Vagina (tissue), 2 donors: ENCODE data around the gene CA4. TPM values are rescaled to one million over a fixed set of nuclear protein-coding genes. Genes with fewer than 3 reads are reported as not detected.

Source experiments
- DNase-seq, 2 donors: peaks; one replicate each; pipeline ENCODE4 v3.0.0-alpha.2; 2017; ENCODE audit errors: extremely low spot score in 2 of 2
- H3K27ac ChIP-seq: fragments of 200-600 bp; sonication (generic); one replicate; pipeline ENCODE4 v1.5.1; 2019
- H3K27me3 ChIP-seq: fragments of 200-600 bp; sonication (generic); one replicate; pipeline ENCODE4 v1.5.1; 2019
- H3K36me3 ChIP-seq, 2 donors: fragments of 200-600 bp; sonication (generic); one replicate each; pipeline ENCODE4 v1.5.1; 2017 to 2019
- H3K4me1 ChIP-seq: fragments of 200-600 bp; sonication (generic); one replicate; pipeline ENCODE4 v1.5.1; 2019
- H3K4me3 ChIP-seq, 2 donors: fragments of 200-600 bp; sonication (generic); 1 replicate in 1 of 2; 2 replicates in 1 of 2; pipeline ENCODE4 v1.5.1; 2016 to 2019
- H3K9me3 ChIP-seq: fragments of 200-600 bp; sonication (generic); one replicate; pipeline ENCODE4 v1.5.1; 2019
- CTCF ChIP-seq, 3 experiments: fragments of 450-650 bp in 2 of 3; fragments of 200-600 bp in 1 of 3; sonication (generic) in 1 of 3; IDR thresholded peaks; one replicate each; pipeline ENCODE4 v1.5.1; 2017 to 2019; ENCODE audit warnings: antibody characterized with exemption in 3 of 3, mild to moderate bottlenecking in 2 of 3, moderate library complexity in 2 of 3
- POLR2A ChIP-seq, 2 donors: fragments of 450-650 bp; IDR thresholded peaks; one replicate each; pipeline ENCODE4 v1.6.1; 2017; ENCODE audit warnings: antibody characterized with exemption in 2 of 2, mild to moderate bottlenecking in 2 of 2, moderate library complexity in 2 of 2
- POLR2AphosphoS5 ChIP-seq, 2 donors: sonication (generic); formaldehyde crosslinking; IDR thresholded peaks; one replicate each; pipeline ENCODE4 v1.9.0; 2017; ENCODE audit warnings: antibody characterized with exemption in 2 of 2, mild to moderate bottlenecking in 2 of 2, low read depth in 1 of 2; ENCODE audit not compliant: insufficient read depth in 1 of 2
- intact Hi-C: fragments of 100-400 bp; cut with DNase I; formaldehyde crosslinking; loops from one replicate; pipeline ENCODE4 v1.15.1; 2023
- total RNA-seq: library from RNA; depleted of rRNA; stranded (reverse); fragments of >200 nt; gene quantifications from one replicate; pipeline ENCODE4 v1.2.3, GENCODE V29; 2016

The CA4 gene
- total RNA-seq, 1 donor from 2014 or later = not detected

- no peak for DNase-seq
- H3K9me3 ChIP-seq = no peaks in the 10 kb centered on the region
- no peaks in the 10 kb centered on the region for H3K27me3 ChIP-seq
- no peak overlapping the region for H3K4me3 ChIP-seq
- no peak for TF ChIP-seq POLR2A (IDR thresholded peaks at IDR 0.05)
- intact Hi-C loops = no loop called here
- no peaks in the 10 kb centered on the region for H3K4me1 ChIP-seq
- no peak overlapping the region for H3K27ac ChIP-seq
- no peaks in the 10 kb centered on the region for H3K36me3 ChIP-seq
Measured at GRCh38 chr17:60168654-60169053, 18.9 kb downstream of the CA4 start.

- Histone ChIP-seq H3K4me3 (no peak overlapping the region), H3K9me3 (no peaks in the 10 kb centered on the region), H3K4me1 (no peaks in the 10 kb centered on the region), H3K36me3 (no peaks in the 10 kb centered on the region), H3K27me3 (no peaks in the 10 kb centered on the region), H3K27ac (no peak overlapping the region)
- TF ChIP-seq CTCF (IDR thresholded peaks at IDR 0.05) (no peak), POLR2A (IDR thresholded peaks at IDR 0.05) (no peak), POLR2AphosphoS5 (IDR thresholded peaks at IDR 0.05; ENCODE audit: insufficient read depth in 1 of 2, low read depth in 1 of 2) (no peak)
- intact Hi-C loops = no loop called here
- no peak for DNase-seq
Measured at GRCh38 chr17:60169921-60170817, 20.4 kb downstream of the CA4 start.

- no peak overlapping the region for H3K4me3 ChIP-seq
- TF ChIP-seq POLR2AphosphoS5 (IDR thresholded peaks at IDR 0.05; ENCODE audit: insufficient read depth in 1 of 2, low read depth in 1 of 2) (no peak), POLR2A (IDR thresholded peaks at IDR 0.05) (no peak), CTCF (IDR thresholded peaks at IDR 0.05) (no peak)
- DNase-seq = no peak
- H3K4me1 ChIP-seq = no peaks in the 10 kb centered on the region
- no peaks in the 10 kb centered on the region for H3K27me3 ChIP-seq
- no peaks in the 10 kb centered on the region for H3K36me3 ChIP-seq
- intact Hi-C loops = no loop called here
- H3K27ac ChIP-seq = no peak overlapping the region
- H3K9me3 ChIP-seq = no peaks in the 10 kb centered on the region
Measured at GRCh38 chr17:60170835-60171752, 21.3 kb downstream of the CA4 start.

- no peak for DNase-seq
- intact Hi-C loops = no loop called here
- H3K27me3 ChIP-seq = no peaks in the 10 kb centered on the region
- TF ChIP-seq CTCF (IDR thresholded peaks at IDR 0.05) = no peak
- TF ChIP-seq POLR2AphosphoS5 (IDR thresholded peaks at IDR 0.05; ENCODE audit: insufficient read depth in 1 of 2, low read depth in 1 of 2) = no peak
- no peak for TF ChIP-seq POLR2A (IDR thresholded peaks at IDR 0.05)
- no peaks in the 10 kb centered on the region for H3K4me1 ChIP-seq
- H3K4me3 ChIP-seq = no peak overlapping the region
- H3K9me3 ChIP-seq = no peaks in the 10 kb centered on the region
- H3K27ac ChIP-seq = no peak overlapping the region
- peaks cover 0 to 1% of the 10 kb centered on the region in 2 donors for H3K36me3 ChIP-seq
Measured at GRCh38 chr17:60171753-60172079, 21.9 kb downstream of the CA4 start.

GRCh38 chr17:60173304-60173819 lies 23.6 kb downstream of the CA4 start:
- H3K4me3 ChIP-seq = no peak overlapping the region
- TF ChIP-seq POLR2AphosphoS5 (IDR thresholded peaks at IDR 0.05; ENCODE audit: insufficient read depth in 1 of 2, low read depth in 1 of 2) (no peak), CTCF (IDR thresholded peaks at IDR 0.05) (no peak), POLR2A (IDR thresholded peaks at IDR 0.05) (no peak)
- peaks cover 0 to 5% of the 10 kb centered on the region in 2 donors for H3K36me3 ChIP-seq
- H3K27me3 ChIP-seq = no peaks in the 10 kb centered on the region
- no peak for DNase-seq
- no peaks in the 10 kb centered on the region for H3K4me1 ChIP-seq
- no peaks in the 10 kb centered on the region for H3K9me3 ChIP-seq
- intact Hi-C loops = no loop called here
- no peak overlapping the region for H3K27ac ChIP-seq
